Measurements from ENCODE around the gene CKMT1A. TPM values are rescaled to one million over a fixed set of nuclear protein-coding genes. Genes with fewer than 3 reads are reported as not detected.

CKMT1A gene
- total RNA-seq, 2 donors from 2014 or later: 1.9 to 3.3 TPM

DNA sequence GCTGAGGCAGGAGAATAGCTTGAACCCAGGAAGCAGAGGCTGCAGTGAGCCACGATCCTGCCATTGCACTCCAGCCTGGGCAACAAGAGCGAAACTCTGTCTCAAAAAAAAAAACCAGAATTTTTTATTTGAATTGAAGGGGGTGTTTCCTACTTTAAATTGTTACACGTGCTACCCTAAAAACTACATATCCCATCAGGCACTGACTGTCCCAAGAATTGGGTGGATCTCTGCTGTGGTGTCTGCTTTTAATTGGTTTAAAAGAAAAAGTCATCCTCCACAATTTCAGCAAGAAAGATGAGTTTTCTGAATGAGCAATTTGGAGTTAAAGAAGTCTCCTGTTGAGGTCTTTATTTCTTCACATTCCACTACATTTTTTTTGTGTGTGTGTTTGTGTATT is 54.7 kb downstream of the CKMT1A start:
- H3K36me3 ChIP-seq: peaks cover 2% of the 10 kb centered on the region
- H3K27me3 ChIP-seq: no peaks in the 10 kb centered on the region
- peak overlapping the region in 1 of 2 donors; percentile 83 for H3K4me3 ChIP-seq
- peaks cover 0 to 58% of the 10 kb centered on the region in 2 donors for H3K4me1 ChIP-seq
- H3K27ac ChIP-seq: no peak overlapping the region
- TF ChIP-seq, protein P1, sequence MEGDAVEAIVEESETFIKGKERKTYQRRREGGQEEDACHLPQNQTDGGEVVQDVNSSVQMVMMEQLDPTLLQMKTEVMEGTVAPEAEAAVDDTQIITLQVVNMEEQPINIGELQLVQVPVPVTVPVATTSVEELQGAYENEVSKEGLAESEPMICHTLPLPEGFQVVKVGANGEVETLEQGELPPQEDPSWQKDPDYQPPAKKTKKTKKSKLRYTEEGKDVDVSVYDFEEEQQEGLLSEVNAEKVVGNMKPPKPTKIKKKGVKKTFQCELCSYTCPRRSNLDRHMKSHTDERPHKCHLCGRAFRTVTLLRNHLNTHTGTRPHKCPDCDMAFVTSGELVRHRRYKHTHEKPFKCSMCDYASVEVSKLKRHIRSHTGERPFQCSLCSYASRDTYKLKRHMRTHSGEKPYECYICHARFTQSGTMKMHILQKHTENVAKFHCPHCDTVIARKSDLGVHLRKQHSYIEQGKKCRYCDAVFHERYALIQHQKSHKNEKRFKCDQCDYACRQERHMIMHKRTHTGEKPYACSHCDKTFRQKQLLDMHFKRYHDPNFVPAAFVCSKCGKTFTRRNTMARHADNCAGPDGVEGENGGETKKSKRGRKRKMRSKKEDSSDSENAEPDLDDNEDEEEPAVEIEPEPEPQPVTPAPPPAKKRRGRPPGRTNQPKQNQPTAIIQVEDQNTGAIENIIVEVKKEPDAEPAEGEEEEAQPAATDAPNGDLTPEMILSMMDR (IDR thresholded peaks at IDR 0.05): no peak
- no peak for DNase-seq (ENCODE audit: low spot score)
- no peaks in the 10 kb centered on the region for H3K9me3 ChIP-seq

Other genes starting within 250 kb of the CKMT1A start
- gene TP53BP1, start 200.7 kb upstream of the CKMT1A start, total RNA-seq: 10 to 100 TPM; 23.1 to 34.2 TPM
- gene MAP1A, start 176.3 kb upstream of the CKMT1A start, total RNA-seq: 10 to 100 TPM; 39.3 to 52.7 TPM
- 10 to 100 TPM in 1 of 2 donors, 1 to 10 TPM in 1; 8.3 to 12.3 TPM for gene PPIP5K1, start 103.7 kb upstream of the CKMT1A start, total RNA-seq
- gene CKMT1B, start 99.8 kb upstream of the CKMT1A start, total RNA-seq: 1 to 10 TPM in 1 of 2 donors, not detected in 1; 4.6 TPM
- under 1 TPM in 1 of 2 donors, not detected in 1; 0.39 TPM for gene STRC, start 75.1 kb upstream of the CKMT1A start, total RNA-seq
- gene CATSPER2, start 45.0 kb upstream of the CKMT1A start, total RNA-seq: 1 to 10 TPM in 1 of 2 donors, under 1 TPM in 1; 0.26 to 1.7 TPM
- 10 to 100 TPM; 77.9 to 82.4 TPM for gene PDIA3, start 52.6 kb downstream of the CKMT1A start, total RNA-seq
- 1 to 10 TPM; 2.4 to 2.6 TPM for gene ELL3, start 83.1 kb downstream of the CKMT1A start, total RNA-seq
- gene SERF2, start 98.5 kb downstream of the CKMT1A start, total RNA-seq: 100 to 1,000 TPM; 651 to 803 TPM
- gene SERINC4, start 106.4 kb downstream of the CKMT1A start, total RNA-seq: under 1 TPM in 1 of 2 donors, not detected in 1; 0.71 TPM
- 10 to 100 TPM; 15.0 to 16.5 TPM for gene HYPK, start 106.7 kb downstream of the CKMT1A start, total RNA-seq
- 10 to 100 TPM; 12.3 to 16.6 TPM for gene MFAP1, start 130.8 kb downstream of the CKMT1A start, total RNA-seq
- gene WDR76, start 133.1 kb downstream of the CKMT1A start, total RNA-seq: 1 to 10 TPM; 1.7 to 3.7 TPM